ENCODE data around the gene CHMP4B.

The CHMP4B gene

DNA sequence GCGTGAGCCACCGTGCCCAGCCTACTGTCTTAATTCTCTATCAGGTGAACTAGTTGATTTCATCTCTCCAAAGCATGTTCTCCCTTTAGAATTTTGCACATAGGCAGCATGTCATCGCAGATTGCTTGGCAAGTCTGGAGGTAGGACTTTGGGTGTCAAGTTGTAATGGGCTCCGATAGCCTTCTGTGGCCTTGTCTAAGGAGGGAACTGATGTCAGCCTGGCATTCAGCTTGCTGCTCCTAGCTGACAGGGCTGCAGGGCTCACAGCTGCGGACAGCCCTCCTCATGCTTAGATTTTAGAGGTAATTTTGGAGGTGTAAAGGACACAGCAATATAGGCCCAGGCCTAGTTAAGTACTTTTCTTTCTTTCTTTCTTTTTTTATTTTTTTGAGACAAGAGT lies 11.3 kb downstream of the CHMP4B start:
- no peak for DNase-seq

DNA sequence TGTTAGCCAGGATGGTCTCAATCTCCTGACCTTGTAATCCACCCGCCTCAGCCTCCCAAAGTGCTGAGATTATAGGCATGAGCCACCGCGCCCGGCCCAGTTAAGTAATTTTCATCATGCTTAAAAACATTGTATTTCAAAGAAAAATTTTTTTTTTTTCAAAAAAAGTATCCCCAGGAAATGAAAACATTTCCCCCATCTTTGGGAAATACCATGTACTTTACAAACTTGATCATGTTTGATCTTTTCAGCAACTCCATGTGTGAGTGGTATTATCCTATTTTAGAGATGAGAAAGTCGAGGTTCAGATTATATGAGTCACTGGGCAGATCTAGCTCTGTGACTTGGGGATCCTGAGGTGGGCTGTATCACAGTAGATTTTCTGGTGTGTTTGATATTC lies 11.8 kb downstream of the CHMP4B start:
- DNase-seq = no peak

DNA sequence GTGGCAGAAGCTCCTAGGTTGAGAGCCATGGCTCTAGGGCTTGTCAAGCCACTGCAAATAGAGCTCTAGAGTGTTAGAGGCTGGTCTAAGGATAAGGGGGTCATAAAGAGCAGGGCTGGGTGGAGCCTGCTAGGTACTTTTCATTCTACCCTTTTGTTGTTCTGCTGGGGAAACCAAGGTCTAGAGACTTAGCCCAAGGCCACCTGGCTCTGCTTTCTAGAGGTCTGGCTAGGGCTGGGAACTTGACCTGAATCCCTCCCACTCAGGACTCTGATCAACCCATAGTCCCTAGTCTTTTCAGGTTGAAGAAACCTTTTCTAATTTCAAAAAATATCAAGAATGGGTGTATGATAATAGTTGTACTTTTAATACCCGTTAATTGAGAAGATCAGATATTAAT lies 13.7 kb downstream of the CHMP4B start:
- no peak for DNase-seq

DNA sequence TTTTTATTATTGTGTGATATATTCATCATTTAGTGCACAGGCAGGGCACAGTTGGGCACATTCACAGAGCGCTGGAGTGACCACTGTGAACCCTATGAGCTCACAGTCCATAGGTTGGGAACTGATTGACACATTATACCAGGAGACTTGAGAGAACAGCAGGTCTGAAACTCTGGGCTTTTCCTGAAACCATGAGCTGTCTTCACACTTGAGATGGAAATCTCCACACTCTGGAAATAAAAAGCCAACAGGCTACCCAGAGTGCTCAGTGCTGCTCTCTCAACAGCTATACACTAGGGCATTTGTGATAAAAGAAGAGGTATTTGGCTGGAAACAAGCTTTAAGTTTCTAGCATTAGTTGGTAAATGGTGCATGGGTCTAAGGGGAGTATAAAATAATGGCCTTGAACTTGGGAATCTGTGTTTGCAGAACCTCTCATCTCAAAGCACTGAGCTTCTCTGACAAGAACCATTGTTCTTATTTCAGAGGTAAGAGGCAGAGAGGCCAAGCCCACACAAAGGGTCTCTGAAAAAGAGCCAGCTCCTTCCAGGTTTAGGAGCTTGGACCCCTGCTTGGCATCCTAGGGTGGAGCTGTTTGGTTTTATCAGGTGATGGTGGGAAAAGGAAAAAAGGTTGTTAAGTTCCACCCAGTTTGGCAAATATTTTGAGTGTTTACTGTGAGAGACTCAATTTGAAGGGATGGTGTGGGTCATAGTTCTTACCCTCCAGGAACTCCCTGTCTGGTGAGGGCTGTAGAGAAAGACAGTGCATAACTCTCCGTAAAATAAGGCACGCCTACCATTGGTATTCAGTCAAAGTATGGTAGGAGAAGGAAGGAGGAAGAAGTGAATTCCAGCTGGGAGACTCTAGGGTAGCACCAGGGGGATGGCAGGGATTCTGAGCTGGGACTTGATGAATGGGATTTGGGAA lies 14.5 kb downstream of the CHMP4B start:
- DNase-seq = no peak

DNA sequence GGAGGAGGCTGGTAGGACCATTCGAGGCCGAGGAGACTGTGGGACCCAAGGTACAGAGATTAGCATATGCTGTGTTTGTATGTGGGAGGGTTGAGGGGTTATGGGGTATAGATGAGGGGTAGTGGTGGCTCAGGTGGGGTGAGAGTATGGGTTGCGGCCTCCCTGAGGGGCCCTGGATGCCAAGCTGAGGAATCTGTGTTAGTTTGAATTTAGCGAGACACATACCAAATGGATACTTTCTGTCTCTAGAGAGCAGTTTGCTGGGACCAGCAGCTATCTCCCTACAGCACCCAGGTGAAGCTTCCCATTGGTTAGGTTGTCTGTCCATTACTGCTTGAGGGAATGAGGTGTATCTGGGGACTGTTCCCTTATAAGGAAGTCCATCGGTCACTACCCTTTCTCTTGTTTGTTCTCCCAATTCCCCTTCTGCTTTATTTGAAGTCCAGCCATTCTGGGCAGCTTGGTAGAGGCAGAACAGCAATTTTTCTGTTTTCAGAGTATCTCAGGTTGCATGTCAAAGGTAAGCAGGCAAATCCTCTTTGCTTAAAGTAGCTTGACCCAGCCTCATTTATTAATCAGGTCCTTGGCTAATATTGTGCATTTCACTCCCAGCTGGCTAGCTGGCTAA lies 15.2 kb downstream of the CHMP4B start:
- no peak for DNase-seq

DNA sequence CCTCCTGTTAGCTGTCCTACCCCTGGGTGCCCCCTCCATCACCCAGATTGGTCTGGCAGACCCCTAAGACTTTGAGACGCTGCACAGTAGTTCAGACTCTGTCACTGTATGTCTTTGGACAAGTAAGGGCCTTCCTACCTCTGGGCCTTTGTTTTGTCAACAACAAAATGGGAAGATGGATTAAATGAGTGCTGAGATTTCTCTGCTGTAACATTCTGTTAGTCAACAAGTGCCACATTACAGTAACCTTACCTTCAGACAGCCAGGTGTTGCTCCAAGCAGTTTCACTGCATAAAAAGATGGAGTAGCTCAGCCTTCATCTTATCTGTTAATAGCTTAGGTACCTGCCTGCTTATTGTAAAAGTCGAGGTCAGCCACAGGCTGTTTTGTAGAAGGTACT lies 16.0 kb downstream of the CHMP4B start:
- no peak for DNase-seq

DNA sequence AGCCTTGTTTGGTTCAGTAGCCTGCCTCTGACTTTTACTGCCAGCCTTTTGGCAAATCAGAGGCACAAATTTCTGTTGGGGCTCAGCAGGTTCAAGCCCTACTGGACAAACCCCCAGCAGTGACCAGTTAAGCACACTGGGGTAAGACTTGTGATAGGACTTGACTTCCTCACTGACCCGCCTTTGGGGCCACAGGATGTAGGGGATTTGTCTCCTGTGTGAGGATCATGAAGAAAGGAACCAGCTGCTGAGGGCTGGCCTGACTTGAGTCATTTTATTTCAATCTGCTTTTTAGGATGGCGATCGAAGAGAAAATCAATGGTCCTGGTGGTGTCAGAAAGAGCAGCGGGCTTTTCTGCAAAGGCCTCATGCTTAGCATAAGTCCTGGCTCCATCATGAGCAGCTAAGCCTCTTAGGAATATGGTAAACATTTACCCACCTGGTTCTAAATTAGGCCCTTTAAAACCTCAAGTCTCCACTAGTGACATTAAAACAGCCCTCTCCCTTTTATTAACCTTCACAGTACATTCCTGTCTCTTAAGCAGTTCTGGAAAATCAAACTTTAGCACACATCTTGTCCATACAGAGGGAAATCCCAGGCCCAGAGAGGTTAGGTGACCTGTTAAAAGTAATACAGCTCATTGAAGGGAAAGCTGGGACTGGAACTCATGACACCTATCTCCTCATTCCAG lies 16.6 kb downstream of the CHMP4B start:
- DNase-seq = no peak

DNA sequence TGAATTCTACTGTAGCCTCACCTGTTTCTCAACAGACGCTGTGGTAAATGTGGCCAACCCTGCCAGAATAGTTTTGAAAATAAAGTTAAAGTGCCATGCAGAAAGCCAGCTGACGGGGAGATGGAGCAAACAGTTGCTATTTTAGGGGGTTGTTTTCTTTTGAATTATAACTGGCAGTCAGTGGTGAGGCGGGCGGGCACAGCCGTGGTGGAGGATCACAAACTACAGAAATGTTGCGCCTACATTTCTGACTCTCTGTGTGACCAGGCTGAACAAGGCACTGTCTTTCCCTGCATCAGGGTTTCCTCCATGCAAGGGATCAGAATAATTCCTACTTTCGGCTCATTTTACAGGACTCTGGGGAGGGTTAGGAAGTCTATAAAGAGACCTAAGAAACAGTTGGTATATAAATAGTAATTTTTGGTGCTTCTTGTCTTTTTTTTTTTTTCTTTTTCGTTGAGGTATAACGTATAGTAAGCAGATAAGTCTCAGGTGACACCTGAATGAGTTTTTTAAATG lies 17.2 kb downstream of the CHMP4B start:
- no peak for DNase-seq

DNA sequence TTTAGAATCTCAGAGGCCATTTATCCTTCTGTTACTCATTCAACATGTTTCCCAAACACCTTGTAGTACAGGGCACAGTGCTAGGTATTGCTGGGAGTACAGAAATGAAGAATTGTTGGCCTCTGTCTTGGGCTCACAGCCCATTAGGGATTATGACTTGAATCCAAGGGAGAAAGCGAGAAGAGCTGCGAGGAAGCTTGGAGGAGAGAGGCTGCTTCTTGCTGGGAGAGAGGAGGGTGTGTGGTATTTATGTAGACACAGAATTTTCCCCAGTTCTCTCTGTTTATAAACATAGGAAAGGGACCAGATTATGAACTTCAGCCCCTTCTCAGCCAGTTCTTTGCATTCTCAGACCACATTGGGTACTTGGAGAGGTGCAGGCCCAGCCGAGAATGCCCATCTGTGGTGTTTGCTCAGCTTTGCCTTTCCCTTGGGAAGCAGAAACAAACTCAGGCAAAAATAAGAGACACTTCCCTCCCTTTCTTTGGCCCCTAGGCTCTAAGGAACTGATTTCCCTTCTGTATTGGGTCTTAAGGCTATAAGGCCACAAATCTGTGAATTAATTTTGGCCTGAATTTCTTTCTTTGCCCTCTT lies 17.9 kb downstream of the CHMP4B start:
- no peak for DNase-seq

DNA sequence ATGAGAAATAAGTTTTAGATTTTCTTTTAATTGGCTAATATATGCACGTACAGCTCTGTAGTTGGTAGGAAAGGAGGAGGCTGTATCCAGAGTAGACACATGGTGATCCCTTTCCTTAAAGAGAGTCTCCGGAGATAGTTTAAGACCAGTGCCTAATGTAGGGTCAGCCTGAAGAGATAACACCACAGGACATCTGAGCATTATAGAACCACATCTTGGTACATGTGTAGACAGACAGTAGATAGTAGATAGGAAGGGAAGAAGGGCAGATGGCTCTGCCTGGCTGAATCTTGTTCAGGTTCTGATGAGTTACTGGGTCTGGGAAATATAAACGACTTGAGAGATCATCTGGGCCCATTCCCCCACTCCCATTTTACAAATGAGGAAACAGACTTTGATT lies 18.5 kb downstream of the CHMP4B start:
- DNase-seq = no peak

DNA sequence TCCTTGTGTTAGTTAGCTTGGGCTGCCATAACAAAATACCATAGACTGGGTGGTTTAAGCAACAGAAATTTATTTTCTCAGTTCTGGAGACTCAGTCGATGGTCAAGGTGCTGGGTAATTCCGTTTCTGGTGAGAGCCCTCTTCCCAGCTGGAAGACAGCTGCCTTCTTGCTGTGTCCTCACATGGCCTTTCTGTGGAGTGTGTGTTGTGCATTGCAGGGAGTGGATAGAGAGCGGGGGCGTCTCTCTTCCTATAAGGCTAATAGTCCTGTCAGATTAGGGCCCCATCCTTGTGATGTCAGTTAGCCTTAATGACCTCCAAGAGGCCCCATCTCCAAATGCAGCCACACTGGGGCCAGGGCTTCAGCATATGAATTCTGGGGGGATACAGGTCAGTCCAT lies 19.2 kb downstream of the CHMP4B start:
- DNase-seq = no peak

DNA sequence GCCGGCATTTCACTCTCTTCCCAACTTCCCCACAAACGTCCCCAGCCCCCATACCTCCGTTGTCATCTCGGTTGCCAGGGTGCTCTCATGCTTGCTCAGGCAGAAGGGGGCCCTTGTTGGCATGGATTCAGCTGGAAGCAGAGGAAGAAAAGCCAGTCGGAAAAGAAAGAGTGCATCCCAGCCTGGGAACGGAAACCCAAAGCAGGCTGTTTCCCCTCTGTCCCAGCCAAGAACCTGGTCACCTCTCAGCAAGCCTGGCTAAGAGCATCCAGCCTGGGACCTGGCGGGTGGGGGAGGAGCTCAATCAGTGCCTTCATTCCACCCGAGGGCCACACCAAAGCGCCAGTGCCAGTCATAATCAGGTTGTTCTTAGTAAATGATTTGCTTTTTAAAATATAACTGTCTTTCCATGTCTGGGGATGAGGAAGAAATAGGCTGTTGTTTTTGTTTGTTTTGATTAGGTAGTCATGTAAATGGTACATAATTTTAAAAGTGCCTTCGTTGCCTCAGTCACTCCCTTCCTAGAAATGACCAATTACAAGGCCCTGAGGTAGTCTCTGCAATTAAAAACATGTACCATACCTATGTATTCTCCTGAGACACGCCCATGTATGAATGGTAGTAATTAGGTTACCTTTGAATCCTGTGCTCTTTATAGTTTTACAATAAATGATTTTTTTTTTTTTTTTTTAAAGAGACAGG lies 21.1 kb downstream of the CHMP4B start:
- no peak for DNase-seq

DNA sequence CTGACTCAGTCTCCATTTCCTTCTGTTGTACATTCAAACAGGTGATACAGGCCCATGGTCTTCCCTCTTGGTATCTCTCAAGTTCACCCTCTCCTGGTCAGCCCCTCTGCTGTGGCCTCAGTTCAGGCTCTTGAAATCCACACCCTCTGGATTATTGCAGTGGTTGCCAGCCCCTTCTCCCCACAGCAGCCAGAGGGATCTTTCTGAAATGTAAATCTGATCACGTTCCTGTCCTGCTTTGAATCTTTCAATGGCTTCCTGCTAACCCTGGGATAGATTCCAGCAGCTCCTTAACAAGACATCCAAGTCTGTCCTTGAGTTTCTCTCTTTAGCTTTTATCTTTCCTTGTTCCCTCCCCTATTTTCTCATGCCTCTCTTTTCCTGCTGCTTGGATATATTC lies 22.2 kb downstream of the CHMP4B start:
- DNase-seq = no peak

DNA sequence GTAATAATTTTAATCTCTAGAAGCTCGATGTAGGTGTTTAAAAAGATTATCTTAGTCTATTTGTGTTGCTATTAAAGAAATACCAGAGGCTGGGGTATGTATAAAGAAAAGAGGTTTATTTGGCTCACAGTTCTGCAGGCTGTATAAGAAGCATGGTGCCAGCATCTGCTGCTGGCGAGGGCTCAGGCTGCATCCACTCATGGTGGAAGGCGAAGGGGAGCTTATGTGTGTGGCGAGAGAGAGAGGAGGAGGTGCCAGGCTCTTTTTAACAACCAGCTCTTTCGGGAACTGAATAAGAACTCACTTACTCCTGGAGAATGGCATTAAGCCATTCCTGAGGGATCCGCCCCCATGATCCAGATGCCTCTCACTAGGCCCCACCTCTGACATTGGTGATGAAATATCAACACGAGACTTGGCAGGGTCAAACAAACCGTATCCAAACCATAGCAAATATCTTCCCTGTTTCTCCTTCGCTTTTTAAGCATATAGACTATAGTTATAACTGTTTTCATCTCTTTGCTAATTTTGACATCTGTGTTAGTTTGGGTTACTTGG lies 24.5 kb downstream of the CHMP4B start:
- no peak for DNase-seq

DNA sequence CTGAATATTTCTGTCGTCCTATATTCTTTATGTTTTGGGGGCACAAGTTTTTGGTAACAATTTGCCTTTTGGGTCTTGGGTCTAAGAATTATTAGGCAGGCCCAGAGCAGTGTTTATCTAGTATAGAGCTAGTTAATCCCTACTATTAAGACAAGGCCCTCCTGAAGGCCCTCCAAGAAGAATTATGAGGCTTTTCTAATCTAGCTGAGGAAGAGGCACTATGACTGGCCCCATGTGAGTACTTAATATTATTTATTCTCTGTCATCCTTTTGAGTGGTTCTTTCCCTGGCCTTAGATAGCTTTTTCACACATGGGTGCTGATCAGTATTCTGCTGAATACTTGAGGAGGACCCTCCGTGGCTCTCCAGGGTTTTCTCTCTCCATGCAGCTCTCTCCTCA lies 25.1 kb downstream of the CHMP4B start:
- DNase-seq = no peak

DNA sequence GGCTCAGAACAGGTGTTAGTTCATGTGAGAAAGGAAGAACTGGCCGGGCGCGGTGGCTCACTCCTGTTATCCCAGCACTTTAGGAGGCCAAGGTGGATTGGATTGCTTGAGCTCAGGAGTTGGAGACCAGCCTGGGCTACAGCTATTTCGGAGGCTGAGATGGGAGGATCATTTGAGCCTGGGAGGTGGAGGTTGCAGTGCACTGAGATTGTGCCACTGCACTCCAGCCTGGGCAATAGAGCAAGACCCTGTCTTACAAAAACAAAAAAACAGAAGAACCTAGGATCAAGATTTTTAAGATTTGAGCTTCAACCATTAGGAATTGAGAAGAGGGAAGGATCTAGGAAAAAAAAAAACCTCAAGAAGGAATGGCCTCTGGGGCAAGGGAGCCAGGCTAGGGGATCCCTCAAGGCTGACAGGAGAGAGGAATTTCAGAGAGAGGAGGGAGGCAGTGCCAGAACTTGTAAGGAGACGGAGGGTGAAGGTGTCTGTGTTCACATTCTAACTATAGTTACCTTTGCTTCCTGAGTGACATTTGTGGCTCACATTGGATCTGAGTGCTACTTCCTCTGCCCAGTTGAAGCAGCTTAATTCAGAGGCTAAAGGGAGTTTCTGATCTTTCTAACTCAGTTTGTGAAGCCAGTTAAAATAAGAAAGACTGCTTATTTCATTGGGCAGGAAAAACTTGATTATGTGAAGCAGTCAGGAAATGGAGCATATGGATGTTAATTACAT lies 26.1 kb downstream of the CHMP4B start:
- no peak for DNase-seq

DNA sequence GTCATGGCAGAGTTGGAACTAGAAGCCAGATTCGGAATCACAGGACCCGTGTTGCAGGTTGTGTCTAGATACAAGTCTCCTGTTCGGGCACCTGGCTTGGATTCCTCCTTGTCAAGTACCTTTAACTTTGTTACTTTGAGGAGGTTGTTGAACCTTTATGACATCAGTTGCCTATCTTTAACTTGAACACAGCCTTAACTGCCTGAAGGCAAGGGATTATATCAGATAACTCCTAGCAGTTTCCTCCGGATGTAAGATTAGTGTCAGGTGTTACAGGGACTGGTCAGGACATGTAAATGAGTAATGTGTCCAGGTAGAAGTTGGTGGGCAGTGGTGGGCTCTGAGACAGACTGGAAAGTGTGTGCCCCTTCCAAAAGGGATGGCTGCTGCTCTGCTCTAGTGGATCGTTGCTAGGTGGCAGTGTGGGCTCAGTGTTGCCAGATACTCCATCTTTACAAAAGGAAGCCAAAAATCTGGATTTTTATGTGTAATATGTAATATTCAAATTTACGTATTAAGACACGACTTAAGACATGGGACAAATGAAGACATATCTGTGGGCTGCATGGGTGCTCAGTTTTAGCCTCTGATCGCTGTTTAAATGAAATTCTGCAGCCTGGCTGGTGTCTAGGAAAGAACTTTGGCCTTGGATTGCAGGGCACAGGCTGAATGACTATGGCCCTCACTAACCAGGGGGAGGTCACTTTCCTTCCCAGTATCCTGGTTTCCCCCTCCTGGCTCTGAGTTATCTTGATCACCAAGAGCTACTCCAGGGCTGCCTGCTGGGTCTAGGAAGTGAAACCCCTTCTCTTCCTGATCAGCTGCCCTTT lies 27.1 kb downstream of the CHMP4B start:
- DNase-seq = no peak

DNA sequence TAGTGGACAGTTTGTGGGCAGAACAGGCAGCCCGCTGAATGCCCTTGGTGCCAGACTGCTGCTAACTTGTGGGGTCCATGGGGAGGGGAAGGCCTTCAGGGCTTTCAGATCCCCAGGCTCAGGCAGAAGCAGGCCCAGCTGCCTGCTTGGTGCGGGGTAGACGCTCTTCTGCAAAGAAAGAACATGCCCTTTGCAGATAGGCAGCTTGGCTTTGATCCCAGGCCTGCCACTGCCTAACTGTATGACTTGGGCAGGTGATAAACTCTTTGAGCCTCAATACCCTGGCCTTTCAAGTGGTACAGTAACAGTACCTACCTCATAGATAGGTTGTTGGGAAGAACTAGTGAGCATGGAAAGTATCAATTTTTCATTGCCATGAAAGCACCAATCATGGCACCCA lies 28.4 kb downstream of the CHMP4B start:
- no peak for DNase-seq

DNA sequence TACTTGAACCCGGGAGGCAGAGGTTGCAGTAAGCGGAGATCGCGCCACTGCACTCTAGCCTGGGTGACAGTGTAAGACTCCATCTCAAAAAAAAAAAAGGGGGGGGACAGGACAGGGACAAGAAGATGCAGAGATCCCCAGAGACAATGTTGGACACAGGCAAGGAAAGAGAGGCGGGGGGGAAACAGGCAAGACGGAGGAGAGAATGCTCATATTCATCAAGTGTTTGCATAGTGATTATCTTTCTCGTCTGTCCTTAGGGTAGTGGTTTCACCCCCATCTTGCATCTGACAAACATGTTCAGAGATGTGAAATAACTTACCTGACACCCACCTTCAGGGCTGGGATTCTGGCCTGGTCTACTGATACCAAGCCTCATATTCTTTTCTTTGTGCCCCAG lies 29.0 kb downstream of the CHMP4B start:
- DNase-seq = no peak

DNA sequence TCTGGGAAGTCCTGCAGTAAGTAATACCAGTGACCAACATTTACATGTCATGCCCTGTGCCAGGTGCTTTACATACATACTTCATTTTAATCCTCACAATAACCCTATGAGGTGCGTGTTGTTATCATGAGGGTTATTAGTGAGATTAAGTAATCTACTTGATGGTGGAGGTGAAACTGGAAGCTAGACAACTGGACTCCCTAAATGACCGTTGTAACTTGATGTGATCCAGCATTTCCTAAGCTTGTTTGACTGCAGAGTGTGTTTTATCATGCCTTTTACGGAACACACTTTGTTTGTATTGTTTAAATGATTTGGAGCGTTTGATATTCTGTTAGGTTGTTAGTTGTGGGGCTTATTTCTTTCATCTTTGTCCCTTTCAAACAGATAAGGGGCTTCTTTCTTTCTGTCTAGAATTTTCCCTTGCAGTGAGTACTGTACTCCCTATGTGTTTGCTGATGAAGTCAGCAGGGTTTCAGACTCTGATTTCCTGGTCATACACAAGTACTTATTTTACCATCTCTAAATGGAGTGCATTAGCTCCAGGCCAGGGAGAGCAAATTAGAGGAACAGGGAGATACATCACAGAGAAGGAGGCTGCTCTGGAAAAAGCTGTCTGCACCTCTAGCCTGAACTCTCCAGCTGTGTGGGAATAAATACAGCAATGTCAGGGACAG lies 29.7 kb downstream of the CHMP4B start:
- DNase-seq = no peak

Data from stimulated activated naive CD4-positive, alpha-beta T cell (primary cell).